Left ventricle myocardium inferior (tissue), 1 donor: ENCODE measurements around the gene FOLR2. TPM values are rescaled to one million over a fixed set of nuclear protein-coding genes. Genes with fewer than 3 reads are reported as not detected.
"Not testable (repeated sequence)": the region's sequence is repeated elsewhere in the genome, so short reads cannot be mapped to it uniquely, and the experiment has no call there.

ENCODE experiments used
- DNase-seq: peaks from one replicate; pipeline ENCODE4 v3.0.0-alpha.2; 2020
- H3K27ac ChIP-seq: fragments of 200-600 bp; replicated peaks from 2 replicates; pipeline ENCODE4 v1.8.0; 2021
- H3K27me3 ChIP-seq: fragments of 200-600 bp; 2 replicates; pipeline ENCODE4 v1.8.0; 2021; ENCODE audit warnings: low read depth
- H3K36me3 ChIP-seq: fragments of 200-600 bp; 2 replicates; pipeline ENCODE4 v1.8.0; 2021
- H3K4me1 ChIP-seq: fragments of 200-600 bp; 2 replicates; pipeline ENCODE4 v1.8.0; 2021
- H3K4me3 ChIP-seq: fragments of 200-600 bp; 2 replicates; pipeline ENCODE4 v1.8.0; 2021; ENCODE audit warnings: mild to moderate bottlenecking, moderate library complexity
- H3K9me3 ChIP-seq: fragments of 200-600 bp; replicated peaks from 2 replicates; pipeline ENCODE4 v1.8.0; 2021
- intact Hi-C: fragments of 100-400 bp; cut with micrococcal nuclease; formaldehyde crosslinking; loops from one replicate; pipeline ENCODE4 v1.11.0; 2022
- total RNA-seq: library from RNA; stranded (reverse); fragmentation: NEBNext Ultra II Directional; extraction: Animal tissue kit (Norgen Biotek cat#: 25700); gene quantifications from one replicate; pipeline ENCODE4 v1.2.1, GENCODE V29; 2021
- TF ChIP-seq, protein P1 (sequence below): fragments of 200-600 bp; IDR thresholded peaks from 2 replicates; pipeline ENCODE4 v1.8.0; 2021; ENCODE audit warnings: antibody characterized with exemption, mild to moderate bottlenecking, borderline replicate concordance
- donor health status: DM: no; HTN: yes; CAD: no; lungs with severe emphysema.

Gene FOLR2
- total RNA-seq, 1 donor from 2014 or later, result 20.9 TPM

DNA sequence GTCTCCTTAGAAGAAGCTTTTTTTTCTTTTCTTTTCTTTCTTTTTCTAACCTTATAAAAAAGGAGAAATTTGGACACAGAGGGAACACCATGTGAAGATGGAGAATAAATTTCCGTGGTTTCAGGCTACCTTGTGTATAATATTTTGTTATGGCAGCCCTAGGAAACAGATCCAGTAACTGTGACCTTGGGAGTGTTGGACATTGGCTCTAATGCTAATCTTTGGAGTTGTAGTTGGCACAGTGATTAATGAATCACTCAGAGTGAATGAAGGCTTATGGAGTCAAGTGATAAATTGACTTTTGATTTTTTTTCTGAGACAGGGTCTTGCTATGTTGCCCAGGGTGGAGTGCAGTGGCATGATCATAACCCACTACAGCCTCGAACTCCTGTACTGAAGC lies 42.9 kb downstream of the FOLR2 start:
- Histone ChIP-seq H3K27me3 (peaks cover 40% of the 10 kb centered on the region), H3K9me3 (no peaks in the 10 kb centered on the region), H3K4me1 (no peaks in the 10 kb centered on the region), H3K27ac (no peak overlapping the region), H3K4me3 (no peak overlapping the region), H3K36me3 (no peaks in the 10 kb centered on the region)
- TF ChIP-seq, protein P1, sequence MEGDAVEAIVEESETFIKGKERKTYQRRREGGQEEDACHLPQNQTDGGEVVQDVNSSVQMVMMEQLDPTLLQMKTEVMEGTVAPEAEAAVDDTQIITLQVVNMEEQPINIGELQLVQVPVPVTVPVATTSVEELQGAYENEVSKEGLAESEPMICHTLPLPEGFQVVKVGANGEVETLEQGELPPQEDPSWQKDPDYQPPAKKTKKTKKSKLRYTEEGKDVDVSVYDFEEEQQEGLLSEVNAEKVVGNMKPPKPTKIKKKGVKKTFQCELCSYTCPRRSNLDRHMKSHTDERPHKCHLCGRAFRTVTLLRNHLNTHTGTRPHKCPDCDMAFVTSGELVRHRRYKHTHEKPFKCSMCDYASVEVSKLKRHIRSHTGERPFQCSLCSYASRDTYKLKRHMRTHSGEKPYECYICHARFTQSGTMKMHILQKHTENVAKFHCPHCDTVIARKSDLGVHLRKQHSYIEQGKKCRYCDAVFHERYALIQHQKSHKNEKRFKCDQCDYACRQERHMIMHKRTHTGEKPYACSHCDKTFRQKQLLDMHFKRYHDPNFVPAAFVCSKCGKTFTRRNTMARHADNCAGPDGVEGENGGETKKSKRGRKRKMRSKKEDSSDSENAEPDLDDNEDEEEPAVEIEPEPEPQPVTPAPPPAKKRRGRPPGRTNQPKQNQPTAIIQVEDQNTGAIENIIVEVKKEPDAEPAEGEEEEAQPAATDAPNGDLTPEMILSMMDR, result no peak
- no peak for DNase-seq
- intact Hi-C loops, result no loop called here

DNA sequence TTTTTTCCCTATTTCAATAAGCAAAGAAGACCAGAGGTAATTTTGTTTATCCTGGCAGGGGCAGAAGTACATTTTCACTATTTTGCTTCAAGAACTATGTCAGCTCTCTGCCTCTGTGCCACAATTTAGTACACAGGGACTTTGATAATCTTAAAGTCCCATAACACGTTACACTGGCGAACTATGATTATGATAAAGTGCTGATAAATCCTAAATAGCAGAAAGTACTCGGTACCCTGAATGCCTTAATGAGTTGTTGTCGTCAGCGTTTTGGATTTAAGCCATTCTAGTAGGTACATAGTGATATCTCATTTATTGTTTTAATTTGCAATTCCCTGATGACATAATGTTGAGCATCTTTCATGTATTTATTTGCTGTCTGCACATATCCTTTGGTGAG lies 44.0 kb downstream of the FOLR2 start:
- no peak for DNase-seq
- TF ChIP-seq, protein P1, result no peak

GRCh38 chr11:72263361-72263760 lies 46.8 kb downstream of the FOLR2 start:
- intact Hi-C loops, result no loop called here
- no peaks in the 10 kb centered on the region for H3K4me1 ChIP-seq
- no peak overlapping the region for H3K27ac ChIP-seq

More for the DNA sequence above, 44.0 kb downstream of the FOLR2 start:
- Histone ChIP-seq H3K4me3 (no peak overlapping the region), H3K9me3 (no peaks in the 10 kb centered on the region), H3K4me1 (no peaks in the 10 kb centered on the region), H3K36me3 (no peaks in the 10 kb centered on the region), H3K27ac (no peak overlapping the region), H3K27me3 (peaks cover 41% of the 10 kb centered on the region)
- intact Hi-C loops, result no loop called here

DNA sequence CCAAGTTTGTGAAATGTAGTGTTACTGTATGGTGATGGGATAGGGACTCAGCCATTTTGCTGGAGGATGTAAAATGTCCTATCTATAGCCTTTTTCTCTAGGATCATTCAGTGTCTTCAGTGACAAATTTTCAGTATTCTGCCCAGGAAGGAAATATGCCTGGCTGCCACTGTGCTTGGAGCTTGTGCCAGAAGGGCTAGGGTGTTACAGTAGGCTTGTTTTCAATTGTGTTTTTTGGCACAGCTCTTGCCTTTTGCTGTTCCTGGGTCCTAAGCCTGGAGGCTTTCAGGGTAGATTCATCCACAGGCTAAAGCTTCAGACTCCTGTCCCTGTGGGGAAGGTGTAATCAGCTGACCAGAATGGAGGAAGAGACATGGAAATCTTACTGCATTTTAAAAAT lies 49.4 kb downstream of the FOLR2 start:
- intact Hi-C loops, result no loop called here
- DNase-seq, result no peak
- H3K27ac ChIP-seq, result no peak overlapping the region
- H3K9me3 ChIP-seq, result no peaks in the 10 kb centered on the region
- TF ChIP-seq, protein P1, result no peak
- H3K36me3 ChIP-seq, result no peaks in the 10 kb centered on the region
- H3K4me1 ChIP-seq, result no peaks in the 10 kb centered on the region
- H3K27me3 ChIP-seq, result peaks cover 69% of the 10 kb centered on the region
- no peak overlapping the region for H3K4me3 ChIP-seq

More at GRCh38 chr11:72263361-72263760, 46.8 kb downstream of the FOLR2 start:
- no peaks in the 10 kb centered on the region for H3K9me3 ChIP-seq
- no peak overlapping the region for H3K4me3 ChIP-seq
- peaks cover 65% of the 10 kb centered on the region for H3K27me3 ChIP-seq
- TF ChIP-seq, protein P1, result no peak
- no peak for DNase-seq
- no peaks in the 10 kb centered on the region for H3K36me3 ChIP-seq

DNA sequence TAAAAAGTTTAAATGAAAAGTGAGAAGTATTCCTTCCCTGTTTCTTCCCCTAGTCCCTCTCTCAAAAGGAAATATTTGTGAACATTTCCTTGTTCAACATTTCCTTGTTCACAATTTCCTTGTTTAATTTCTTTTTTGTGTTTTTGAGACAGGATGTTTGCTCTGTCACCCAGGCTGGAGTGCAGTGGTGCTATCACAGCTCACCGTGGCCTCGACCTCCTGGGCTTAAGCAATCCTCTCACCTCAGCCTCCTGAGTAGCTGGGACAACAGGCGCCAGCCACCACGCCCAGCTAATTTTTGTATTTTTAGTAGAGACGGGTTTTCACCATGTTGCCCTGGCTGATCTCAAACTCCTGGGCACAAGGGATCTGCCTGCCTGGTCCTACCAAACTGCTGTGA lies 50.4 kb downstream of the FOLR2 start:
- H3K36me3 ChIP-seq, H3K27ac ChIP-seq, intact Hi-C loops, H3K4me1 ChIP-seq, DNase-seq, H3K9me3 ChIP-seq, H3K4me3 ChIP-seq: not testable (repeated sequence)
- peaks cover 67% of the 10 kb centered on the region for H3K27me3 ChIP-seq

DNA sequence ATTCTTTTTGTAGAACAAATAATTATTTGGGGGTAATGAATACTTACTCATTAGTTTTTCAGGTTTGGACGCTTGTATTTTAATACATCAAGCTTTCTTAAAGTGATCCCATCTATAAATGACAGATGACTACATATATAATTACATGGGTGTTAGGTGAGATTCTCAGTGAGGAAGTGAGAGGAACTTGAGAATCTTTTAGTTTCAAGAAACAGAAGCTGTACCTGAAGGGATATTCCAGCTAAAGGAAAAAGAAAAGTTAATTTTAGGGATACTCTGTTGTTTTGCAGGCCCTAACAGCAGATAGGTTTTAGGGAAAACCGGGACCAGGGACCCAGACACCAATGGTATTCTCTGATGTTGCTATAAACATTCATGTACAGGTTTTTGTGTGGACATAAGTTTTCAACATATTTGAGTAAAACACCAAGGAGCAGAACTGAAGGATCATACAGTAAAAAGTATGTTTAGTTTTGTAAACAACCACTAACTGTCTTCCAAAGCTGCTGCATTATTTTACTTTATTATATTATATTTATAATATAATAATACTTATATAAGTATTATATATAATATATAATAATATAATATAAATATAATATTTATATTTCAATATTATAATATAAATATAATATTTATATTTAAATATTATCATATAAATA lies 51.5 kb downstream of the FOLR2 start:
- DNase-seq, result no peak
- no peak overlapping the region for H3K4me3 ChIP-seq
- H3K27me3 ChIP-seq, result peaks cover 64% of the 10 kb centered on the region
- TF ChIP-seq, protein P1, result no peak
- H3K27ac ChIP-seq, result no peak overlapping the region
- H3K9me3 ChIP-seq, result no peaks in the 10 kb centered on the region
- no peaks in the 10 kb centered on the region for H3K4me1 ChIP-seq
- intact Hi-C loops, result no loop called here
- H3K36me3 ChIP-seq, result no peaks in the 10 kb centered on the region

Other genes starting within 250 kb of the FOLR2 start
- gene IL18BP, start 217.9 kb upstream of the FOLR2 start, total RNA-seq, result 4.9 TPM
- gene NUMA1, start 136.3 kb upstream of the FOLR2 start, total RNA-seq, result 82.5 TPM
- gene LRRC51, start 135.9 kb upstream of the FOLR2 start, total RNA-seq, result 3.5 TPM
- gene LAMTOR1, start 113.5 kb upstream of the FOLR2 start, total RNA-seq, result 82.0 TPM
- gene TOMT, start 110.9 kb upstream of the FOLR2 start, total RNA-seq, result not detected
- 43.9 TPM for gene ANAPC15, start 104.1 kb upstream of the FOLR2 start, total RNA-seq
- gene FOLR3, start 81.1 kb upstream of the FOLR2 start, total RNA-seq, result 1.7 TPM
- 0.49 TPM for gene FOLR1, start 24.7 kb upstream of the FOLR2 start, total RNA-seq
- gene INPPL1, start 8.0 kb downstream of the FOLR2 start, total RNA-seq, result 115 TPM
- not detected for gene PHOX2A, start 27.4 kb downstream of the FOLR2 start, total RNA-seq
- 20.5 TPM for gene CLPB, start 217.7 kb downstream of the FOLR2 start, total RNA-seq